ENCODE results near the gene EPS8L3. TPM values are rescaled to one million over a fixed set of nuclear protein-coding genes. Genes with fewer than 3 reads are reported as not detected.
"Not testable (repeated sequence)": the region's sequence is repeated elsewhere in the genome, so short reads cannot be mapped to it uniquely, and the experiment has no call there.

EPS8L3 gene
- total RNA-seq, 1 experiment from 2014 or later: 0.15 TPM

DNA sequence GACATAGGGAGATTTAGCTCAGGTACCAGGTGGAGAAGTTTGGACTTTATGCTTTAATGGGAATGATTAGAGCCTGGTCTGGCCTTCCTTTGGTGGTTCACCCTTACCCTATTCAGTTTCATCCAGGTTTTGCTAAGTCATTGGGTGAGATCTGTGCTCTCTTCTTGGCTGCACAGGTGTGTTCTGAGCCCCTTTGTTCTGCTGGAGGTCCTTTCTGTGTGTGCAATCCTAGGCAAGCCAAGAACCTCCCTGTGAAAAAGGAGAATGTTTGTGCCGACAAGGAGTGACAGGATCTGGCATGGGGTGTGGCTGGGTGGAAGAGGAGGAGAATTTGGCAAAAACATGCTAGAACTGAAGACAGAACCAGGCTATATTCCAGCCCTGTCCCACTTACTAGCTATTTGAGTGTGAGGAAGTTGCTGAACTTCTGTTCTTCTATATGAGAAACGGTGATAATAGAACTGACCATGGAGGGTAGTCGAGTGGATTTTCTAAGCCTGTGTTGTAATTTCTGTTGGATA lies 47.1 kb downstream of the EPS8L3 start:
- DNase-seq (ENCODE audit: extremely low read depth, low read depth): no peak

DNA sequence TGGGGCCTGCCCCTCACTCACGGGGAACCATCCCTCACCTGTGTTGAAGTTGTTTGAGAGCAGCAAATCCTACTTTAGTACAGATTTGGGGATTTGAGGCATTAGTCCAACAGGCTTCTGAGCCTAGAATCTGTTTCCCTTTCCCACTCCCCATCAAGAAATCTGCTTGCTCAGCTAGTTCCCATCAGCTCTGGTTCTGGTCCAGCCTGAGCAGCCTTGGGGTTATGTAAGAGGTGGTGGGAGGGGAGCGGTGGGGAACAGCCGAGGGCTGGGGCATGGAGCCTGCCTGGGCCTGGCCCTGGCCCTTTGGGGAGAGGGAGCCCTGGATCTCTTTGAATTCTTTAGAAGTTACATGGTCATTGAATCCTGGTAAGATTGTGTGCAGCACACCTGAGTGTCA lies 47.6 kb downstream of the EPS8L3 start:
- DNase-seq (ENCODE audit: extremely low read depth, low read depth): no peak

DNA sequence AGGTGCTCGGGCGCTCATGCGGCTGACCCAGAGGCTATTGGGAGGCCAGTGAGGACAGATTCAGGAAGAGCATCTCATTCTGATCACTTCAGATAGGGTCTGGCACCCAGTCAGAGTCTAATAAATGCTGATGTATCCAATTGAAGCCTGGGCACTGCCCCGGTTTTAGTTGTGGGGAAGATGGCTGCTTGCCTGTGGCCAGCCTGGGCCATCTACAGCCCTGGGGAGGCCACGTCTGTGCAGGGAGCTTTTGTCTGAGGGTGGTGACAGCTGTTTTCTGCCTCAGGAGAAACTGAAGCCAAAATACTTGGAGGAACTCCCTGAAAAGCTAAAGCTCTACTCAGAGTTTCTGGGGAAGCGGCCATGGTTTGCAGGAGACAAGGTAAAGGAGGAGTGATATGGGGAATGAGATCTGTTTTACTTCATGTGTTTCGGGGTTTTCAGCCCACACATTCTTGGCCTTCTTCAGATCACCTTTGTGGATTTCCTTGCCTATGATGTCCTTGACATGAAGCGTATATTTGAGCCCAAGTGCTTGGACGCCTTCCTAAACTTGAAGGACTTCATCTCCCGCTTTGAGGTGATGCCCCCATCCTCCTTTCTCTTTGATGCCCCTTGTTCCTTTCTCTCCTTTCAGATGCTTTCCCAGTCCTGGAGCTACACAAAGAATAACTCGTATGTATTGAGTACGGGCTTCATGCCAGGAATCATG lies 48.9 kb downstream of the EPS8L3 start:
- no peak for DNase-seq (ENCODE audit: extremely low read depth, low read depth)

DNA sequence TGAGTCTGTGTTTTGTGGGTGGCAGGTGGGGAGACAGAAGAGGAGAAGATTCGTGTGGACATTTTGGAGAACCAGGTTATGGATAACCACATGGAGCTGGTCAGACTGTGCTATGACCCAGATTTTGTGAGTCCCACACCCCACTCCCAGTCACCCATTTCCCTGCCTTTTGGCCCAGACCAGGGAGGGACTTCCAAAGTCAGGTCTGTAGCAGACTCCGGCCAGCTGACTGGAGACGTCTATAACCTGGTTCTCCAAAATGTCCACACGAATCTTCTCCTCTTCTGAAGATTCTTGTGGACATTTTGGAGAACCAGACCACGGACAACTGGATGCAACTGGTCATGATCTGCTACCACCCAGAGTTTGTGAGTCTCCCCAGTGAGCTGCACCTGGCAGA lies 50.1 kb downstream of the EPS8L3 start:
- DNase-seq (ENCODE audit: extremely low read depth, low read depth): no peak

DNA sequence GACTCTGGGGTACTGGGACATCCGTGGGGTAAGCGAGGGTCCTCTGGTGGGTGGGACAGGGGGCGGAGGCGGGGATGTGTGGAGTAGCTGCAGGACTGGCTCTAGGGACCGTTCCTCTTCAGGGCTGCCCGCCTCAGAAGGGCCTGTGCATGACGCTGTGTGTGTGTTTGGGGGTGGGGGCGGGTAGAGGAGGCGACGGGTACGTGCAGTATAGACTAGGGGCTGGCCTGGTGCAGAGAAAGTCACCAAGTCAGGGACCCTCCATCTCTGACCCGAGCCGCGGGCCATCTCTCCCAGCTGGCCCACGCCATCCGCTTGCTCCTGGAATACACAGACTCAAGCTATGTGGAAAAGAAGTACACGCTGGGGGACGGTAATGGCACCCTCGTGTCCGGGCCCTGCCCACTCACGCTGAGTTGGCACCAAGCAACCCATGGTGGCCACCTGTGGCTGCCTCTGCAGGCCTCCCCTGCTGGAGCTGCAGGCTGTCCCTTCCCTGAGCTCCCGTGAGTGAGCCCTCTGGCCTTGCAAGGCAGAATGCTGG lies 51.3 kb downstream of the EPS8L3 start:
- DNase-seq (ENCODE audit: extremely low read depth, low read depth): no peak

DNA sequence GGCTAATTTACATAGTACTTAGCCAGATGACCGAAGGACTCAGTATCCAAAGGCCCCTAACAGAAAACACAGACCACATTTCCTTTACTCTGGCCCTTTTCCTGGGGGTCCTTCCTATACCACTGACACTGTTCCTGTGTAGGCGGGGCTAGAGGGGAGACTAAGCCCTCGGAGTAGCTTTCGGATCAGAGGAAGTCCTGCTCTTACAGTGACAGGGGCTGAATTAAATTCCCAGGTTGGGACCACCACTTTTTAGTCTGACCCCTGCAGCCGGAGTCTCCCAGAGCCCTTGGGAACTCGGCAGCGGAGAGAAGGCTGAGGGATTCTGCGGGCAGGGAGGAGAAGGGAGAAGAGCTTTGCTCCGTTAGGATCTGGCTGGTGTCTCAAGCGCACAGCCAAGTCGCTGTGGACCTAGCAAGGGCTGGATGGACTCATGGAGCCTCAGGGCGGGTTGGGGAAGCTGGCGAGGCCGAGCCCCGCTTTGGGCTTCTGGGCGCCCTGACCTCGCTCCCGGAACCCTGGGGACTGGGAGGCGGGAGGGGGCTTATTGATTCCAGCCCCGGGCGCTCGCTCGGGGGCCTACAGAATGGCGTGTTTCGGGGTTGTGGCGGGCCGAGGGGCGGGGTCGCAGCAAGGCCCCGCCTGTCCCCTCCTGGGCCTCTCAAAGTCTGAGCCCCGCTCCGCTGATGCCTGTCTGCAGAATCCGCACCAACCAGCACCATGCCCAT lies 52.0 kb downstream of the EPS8L3 start, which contains the start of gene GSTM5:
TSS of gene GSTM5 (plus strand) at position 659 of the 728 bp plus-strand sequence. CDS start at position 721, 62 bp downstream.
- DNase-seq (ENCODE audit: extremely low read depth, low read depth): not testable (repeated sequence)

DNA sequence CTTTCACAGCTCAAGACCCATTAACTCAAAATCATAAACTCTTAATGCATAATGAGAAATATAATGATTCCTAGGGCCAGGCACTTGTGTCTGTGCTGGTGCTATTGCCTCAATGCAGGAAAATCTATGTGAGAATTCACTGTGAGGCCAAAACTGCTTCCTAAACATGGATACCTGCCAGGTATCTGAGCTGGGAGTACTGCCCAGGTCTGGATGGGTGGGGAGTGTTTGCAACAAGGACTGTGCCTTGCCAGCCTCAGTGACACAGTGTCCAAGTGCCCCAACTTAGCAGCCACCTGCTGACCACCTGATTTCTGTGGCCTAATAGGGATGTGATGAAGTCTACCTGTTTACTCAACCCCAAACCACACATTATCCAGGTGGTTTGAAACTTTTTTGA lies 53.9 kb downstream of the EPS8L3 start:
- not testable (repeated sequence) for DNase-seq (ENCODE audit: extremely low read depth, low read depth)

DNA sequence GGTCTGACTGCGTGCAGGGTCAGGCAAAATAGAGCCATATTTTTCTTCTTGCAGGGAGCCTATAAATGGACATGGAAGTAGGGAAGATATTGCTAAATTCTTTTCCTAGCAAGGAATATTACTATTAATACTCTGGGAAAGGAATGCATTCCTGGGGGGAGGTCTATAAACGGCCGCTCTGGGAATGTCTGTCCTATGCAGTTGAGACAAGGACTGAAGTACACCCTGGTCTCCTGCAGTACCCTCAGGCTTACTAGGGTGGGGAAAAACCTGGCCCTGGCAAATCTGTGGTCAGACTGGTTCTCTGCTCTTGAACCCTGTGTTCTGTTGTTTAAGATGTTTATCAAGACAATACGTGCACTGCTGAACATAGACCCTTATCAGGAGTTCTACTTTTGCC lies 54.8 kb downstream of the EPS8L3 start:
- not testable (repeated sequence) for DNase-seq (ENCODE audit: extremely low read depth, low read depth)

DNA sequence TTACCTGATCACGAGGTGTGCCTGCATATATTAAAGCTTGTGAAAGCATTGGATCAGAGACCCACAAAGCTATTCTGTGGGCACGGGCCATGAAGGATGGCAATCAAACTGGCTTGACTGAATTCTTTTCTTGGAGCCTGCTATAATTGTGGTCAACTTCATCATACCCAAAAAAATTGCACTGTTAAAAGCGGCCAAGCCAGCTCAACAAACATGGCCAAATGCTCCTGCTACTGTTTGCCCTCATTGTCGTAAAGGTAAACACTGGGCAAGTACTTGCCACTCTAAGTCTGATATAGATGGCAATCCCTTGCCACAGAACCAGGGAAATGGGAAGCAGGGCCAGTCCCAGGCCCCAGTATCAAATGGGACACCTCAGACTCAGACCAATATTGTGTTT lies 58.3 kb downstream of the EPS8L3 start:
- no peak for DNase-seq (ENCODE audit: extremely low read depth, low read depth)

DNA sequence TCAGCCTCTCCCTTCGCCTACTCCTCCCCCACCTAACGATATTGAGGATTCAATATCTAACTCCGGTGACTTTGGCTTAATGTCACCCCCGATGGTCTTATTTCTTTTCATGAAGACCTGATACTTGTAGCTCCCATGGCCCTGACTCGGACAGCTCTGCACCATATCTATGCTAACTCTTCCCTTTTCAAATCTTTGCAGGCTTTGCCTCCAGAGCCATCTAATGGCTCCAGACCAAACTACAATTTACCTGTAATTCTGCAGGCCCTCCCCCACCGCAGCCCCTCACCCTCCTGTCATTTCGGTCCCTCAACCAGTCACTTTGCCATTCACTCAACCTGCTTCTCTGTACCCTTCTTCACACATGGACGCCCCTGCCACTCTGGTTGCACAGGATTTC lies 59.5 kb downstream of the EPS8L3 start:
- no peak for DNase-seq (ENCODE audit: extremely low read depth, low read depth)

DNA sequence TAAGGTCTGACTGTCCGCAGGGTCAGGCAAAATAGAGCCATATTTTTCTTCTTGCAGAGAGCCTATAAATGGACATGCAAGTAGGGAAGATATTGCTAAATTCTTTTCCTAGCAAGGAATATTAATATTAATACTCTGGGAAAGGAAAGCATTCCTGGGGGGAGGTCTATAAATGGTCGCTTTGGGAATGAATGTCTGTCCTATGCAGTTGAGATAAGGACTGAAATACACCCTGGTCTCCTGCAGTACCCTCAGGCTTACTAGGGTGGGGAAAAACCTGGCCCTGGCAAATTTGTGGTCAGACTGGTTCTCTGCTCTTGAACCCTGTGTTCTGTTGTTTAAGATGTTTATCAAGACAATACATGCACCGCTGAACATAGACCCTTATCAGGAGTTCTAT lies 60.8 kb downstream of the EPS8L3 start:
- DNase-seq (ENCODE audit: extremely low read depth, low read depth): not testable (repeated sequence)

Other genes starting within 250 kb of the EPS8L3 start
- gene GPR61, start 224.1 kb downstream of the EPS8L3 start, total RNA-seq (2014; rRNA removed; shearing (Covaris generic)): 0.30 TPM in 1 of 2 replicates, not detected in the other
- 7.6 and 8.5 TPM in 2 replicates for gene GNAI3, start 215.3 kb downstream of the EPS8L3 start, total RNA-seq (2014; rRNA removed; shearing (Covaris generic))
- not detected in 2 replicates for gene GNAT2, start 144.3 kb downstream of the EPS8L3 start, total RNA-seq (2014; rRNA removed; shearing (Covaris generic))
- gene AMPD2, start 144.1 kb downstream of the EPS8L3 start, total RNA-seq (2014; rRNA removed; shearing (Covaris generic)): 33.3 and 39.5 TPM in 2 replicates
- 25.5 and 33.5 TPM in 2 replicates for gene GSTM4, start 107.8 kb downstream of the EPS8L3 start, total RNA-seq (2014; rRNA removed; shearing (Covaris generic))
- 9.8 and 11.8 TPM in 2 replicates for gene GSTM2, start 95.9 kb downstream of the EPS8L3 start, total RNA-seq (2014; rRNA removed; shearing (Covaris generic))
- gene GSTM1, start 76.1 kb downstream of the EPS8L3 start, total RNA-seq (2014; rRNA removed; shearing (Covaris generic)): 67.1 and 68.9 TPM in 2 replicates
- gene GSTM5, start 51.7 kb downstream of the EPS8L3 start, total RNA-seq (2014; rRNA removed; shearing (Covaris generic)): 0.12 TPM in 2 replicates
- 266 and 288 TPM in 2 replicates for gene GSTM3, start 22.9 kb downstream of the EPS8L3 start, total RNA-seq (2014; rRNA removed; shearing (Covaris generic))
- 7.7 and 9.5 TPM in 2 replicates for gene CSF1, start 146.9 kb upstream of the EPS8L3 start, total RNA-seq (2014; rRNA removed; shearing (Covaris generic))
- 54.8 and 66.8 TPM in 2 replicates for gene AHCYL1, start 220.8 kb upstream of the EPS8L3 start, total RNA-seq (2014; rRNA removed; shearing (Covaris generic))

Data from NCI-H460 (cell line).